Esophagus muscularis mucosa (tissue), 4 donors: ENCODE measurements around the gene HSPB8. TPM values are rescaled to one million over a fixed set of nuclear protein-coding genes. Genes with fewer than 3 reads are reported as not detected.

Source experiments
- DNase-seq: peaks from one replicate; pipeline ENCODE4 v3.0.0-alpha.2; 2017; ENCODE audit errors: extremely low spot score
- H3K27ac ChIP-seq, 4 donors: fragments of 200-600 bp; sonication (generic); replicated peaks in 1 of 4; 1 replicate in 3 of 4; 2 replicates in 1 of 4; pipeline ENCODE4 v1.5.1; 2016 to 2019; ENCODE audit warnings: mild to moderate bottlenecking in 1 of 4
- H3K27me3 ChIP-seq, 4 donors: fragments of 200-600 bp; sonication (generic); one replicate each; pipeline versions ENCODE4 v1.5.1 to v1.6.0; 2016 to 2019
- H3K36me3 ChIP-seq, 4 donors: fragments of 200-600 bp; sonication (generic); one replicate each; pipeline ENCODE4 v1.5.1; 2016 to 2019
- H3K4me1 ChIP-seq, 4 donors: fragments of 200-600 bp; sonication (generic); one replicate each; pipeline ENCODE4 v1.5.1; 2016 to 2019
- H3K4me3 ChIP-seq, 4 donors: fragments of 200-600 bp; sonication (generic); 1 replicate in 2 of 4; 2 replicates in 2 of 4; pipeline ENCODE4 v1.5.1; 2016 to 2019; ENCODE audit warnings: mild to moderate bottlenecking in 4 of 4, moderate library complexity in 1 of 4
- H3K9me3 ChIP-seq, 4 donors: fragments of 200-600 bp; sonication (generic); 1 replicate in 3 of 4; 2 replicates in 1 of 4; pipeline ENCODE4 v1.5.1; 2016 to 2019
- CTCF ChIP-seq, 3 experiments: fragments of 200-600 bp in 2 of 3; fragments of 450-650 bp in 1 of 3; sonication (generic) in 2 of 3; IDR thresholded peaks; one replicate each; pipeline ENCODE4 v1.5.1; 2017 to 2019; ENCODE audit warnings: antibody characterized with exemption in 3 of 3, mild to moderate bottlenecking in 2 of 3, moderate library complexity in 1 of 3
- EP300 ChIP-seq: sonication (generic); formaldehyde crosslinking; IDR thresholded peaks from one replicate; pipeline ENCODE4 v1.6.1; 2017; ENCODE audit warnings: antibody characterized with exemption
- POLR2A ChIP-seq: fragments of 450-650 bp; IDR thresholded peaks from one replicate; pipeline ENCODE4 v1.6.1; 2017; ENCODE audit warnings: antibody characterized with exemption, moderate library complexity, mild to moderate bottlenecking, low read depth
- POLR2AphosphoS5 ChIP-seq, 2 donors: sonication (generic); formaldehyde crosslinking; IDR thresholded peaks; one replicate each; pipeline ENCODE4 v1.6.1; 2017; ENCODE audit warnings: antibody characterized with exemption in 2 of 2
- WGBS: methylation state at CpG from one replicate; pipeline ENCODE4 v1.1.5; 2018; 5-methylcytosine and 5-hydroxymethylcytosine counted together
- intact Hi-C: fragments of 100-400 bp; cut with DNase I; formaldehyde crosslinking; loops from one replicate; pipeline ENCODE4 v1.15.1; 2023
- total RNA-seq, 4 donors: library from RNA; depleted of rRNA; stranded (reverse); fragments of >200 nt; gene quantifications; one replicate each; pipeline versions ENCODE4 v1.1.0 to v1.2.1, GENCODE V29; 2016

Gene HSPB8
- total RNA-seq, 4 donors from 2014 or later, result 416 to 573 (median 443) TPM

GRCh38 chr12:119175081-119175480 lies 3.6 kb upstream of the HSPB8 start:
- intact Hi-C loops, result loop anchor here (5.0 kb wide), 2 partner anchors 152 to 237 kb away; no protein-coding TSS in a partner anchor
- WGBS, result 90% methylated on average over 4 of the region's 5 CpGs

GRCh38 chr12:119176267-119177055 lies 2.3 kb upstream of the HSPB8 start:
- intact Hi-C loops, result loop anchor here (5.0 kb wide), 2 partner anchors 151 to 236 kb away; no protein-coding TSS in a partner anchor
- WGBS, result 33% methylated on average over 15 of the region's 21 CpGs
- peaks cover 24 to 46% (median 27%) of the 10 kb centered on the region in 4 donors for H3K4me1 ChIP-seq
- peak overlapping the region; percentile 86 to 98 (median 96) for H3K27ac ChIP-seq
- H3K9me3 ChIP-seq, result no peaks in the 10 kb centered on the region
- TF ChIP-seq CTCF (IDR thresholded peaks at IDR 0.05), result no peak
- TF ChIP-seq POLR2A, result no peak
- TF ChIP-seq EP300, result peak; percentile 41
- peak; percentile 90 to 97 for TF ChIP-seq POLR2AphosphoS5 (IDR thresholded peaks at IDR 0.05)
- no peaks in the 10 kb centered on the region for H3K36me3 ChIP-seq
- peak overlapping the region; percentile 42 to 55 (median 46) for H3K4me3 ChIP-seq
- DNase-seq, result peak; percentile 97
- H3K27me3 ChIP-seq, result peaks cover 0 to 5% (median 2%) of the 10 kb centered on the region in 4 donors

More at GRCh38 chr12:119175081-119175480, 3.6 kb upstream of the HSPB8 start:
- Histone ChIP-seq H3K36me3 (no peaks in the 10 kb centered on the region), H3K27ac (peak overlapping the region; percentile 52 to 96 (median 90)), H3K4me3 (no peak overlapping the region), H3K4me1 (peaks cover 24 to 40% (median 27%) of the 10 kb centered on the region in 4 donors), H3K27me3 (peaks cover 0 to 5% (median 2%) of the 10 kb centered on the region in 4 donors), H3K9me3 (no peaks in the 10 kb centered on the region)
- no peak for TF ChIP-seq EP300
- no peak for TF ChIP-seq POLR2A
- TF ChIP-seq POLR2AphosphoS5 (IDR thresholded peaks at IDR 0.05), result no peak
- TF ChIP-seq CTCF (IDR thresholded peaks at IDR 0.05), result no peak
- no peak for DNase-seq

- TF ChIP-seq EP300 (no peak), POLR2AphosphoS5 (IDR thresholded peaks at IDR 0.05) (no peak), CTCF (IDR thresholded peaks at IDR 0.05) (no peak), POLR2A (no peak)
- no peak overlapping the region for H3K4me3 ChIP-seq
- WGBS, result 66% methylated on average over 4 of the region's 4 CpGs
- peaks cover 0 to 5% (median 2%) of the 10 kb centered on the region in 4 donors for H3K27me3 ChIP-seq
- H3K9me3 ChIP-seq, result no peaks in the 10 kb centered on the region
- H3K27ac ChIP-seq, result peak overlapping the region; percentile 86 to 98 (median 96)
- H3K4me1 ChIP-seq, result peaks cover 24 to 46% (median 29%) of the 10 kb centered on the region in 4 donors
- no peak for DNase-seq
- intact Hi-C loops, result loop anchor here (5.0 kb wide), 2 partner anchors 150 to 235 kb away; no protein-coding TSS in a partner anchor
- no peaks in the 10 kb centered on the region for H3K36me3 ChIP-seq
Measured at GRCh38 chr12:119177056-119177325, 1.7 kb upstream of the HSPB8 start.

- no peaks in the 10 kb centered on the region for H3K9me3 ChIP-seq
- H3K4me3 ChIP-seq, result peak overlapping the region; percentile 68 to 90 (median 73)
- 86% methylated on average over 15 of the region's 15 CpGs for WGBS
- peak overlapping the region; percentile 86 to 98 (median 96) for H3K27ac ChIP-seq
- no peak for DNase-seq
- H3K27me3 ChIP-seq, result peaks cover 0 to 5% (median 2%) of the 10 kb centered on the region in 4 donors
- TF ChIP-seq CTCF (IDR thresholded peaks at IDR 0.05) (no peak), POLR2A (no peak), EP300 (no peak), POLR2AphosphoS5 (IDR thresholded peaks at IDR 0.05) (no peak)
- H3K36me3 ChIP-seq, result no peaks in the 10 kb centered on the region
- intact Hi-C loops, result loop anchor here (5.0 kb wide), 2 partner anchors 149 to 234 kb away; no protein-coding TSS in a partner anchor
- H3K4me1 ChIP-seq, result peaks cover 24 to 54% (median 37%) of the 10 kb centered on the region in 4 donors
Measured at GRCh38 chr12:119177724-119178380, 879 bp upstream of the HSPB8 start.
